GM21515 (cell line): ENCODE results near the gene MISFA.
"Not testable (repeated sequence)": the region's sequence is repeated elsewhere in the genome, so short reads cannot be mapped to it uniquely, and the experiment has no call there.

ENCODE experiments used
- ATAC-seq: cut with Tn5 transposase; IDR thresholded peaks from one replicate; pipeline ENCODE4 v1.9.1; 2021; ENCODE audit not compliant: unreplicated experiment

MISFA gene

GRCh38 chr11:18599739-18600230 is at the start of gene MISFA:
Gene MISFA, plus strand, starts transcription at chr11:18599789. Its CDS starts 140 bp downstream, at chr11:18599929.
- ATAC-seq: no peak

GRCh38 chr11:18563090-18563730 is 36.4 kb upstream of the MISFA start:
- ATAC-seq: no peak

GRCh38 chr11:18564149-18564548 is 35.4 kb upstream of the MISFA start:
- no peak for ATAC-seq

DNA sequence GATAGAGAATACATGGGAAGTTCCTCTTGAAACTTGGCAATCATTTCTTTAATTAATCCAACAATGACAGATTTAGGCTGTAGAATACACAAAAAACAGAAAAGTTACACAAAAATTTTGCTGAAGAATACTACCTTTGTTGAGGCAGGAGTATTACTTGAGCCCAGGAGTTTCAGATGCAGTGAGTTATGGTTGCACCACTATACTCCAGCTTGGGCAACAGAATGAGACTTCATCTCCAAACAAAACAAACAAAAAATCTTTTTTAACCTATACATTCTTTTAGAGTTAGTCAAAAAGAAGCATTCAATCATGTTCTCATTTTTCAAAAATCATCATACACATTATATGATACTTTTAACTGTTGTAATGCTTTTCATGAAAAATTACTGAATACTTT is 33.2 kb upstream of the MISFA start:
- ATAC-seq: no peak

GRCh38 chr11:18567081-18567480 is 32.5 kb upstream of the MISFA start:
- no peak for ATAC-seq

- ATAC-seq: no peak
Measured at GRCh38 chr11:18575361-18575760, 24.2 kb upstream of the MISFA start.

- ATAC-seq: peak; percentile 51
Measured at GRCh38 chr11:18578975-18579598, 20.5 kb upstream of the MISFA start.

DNA sequence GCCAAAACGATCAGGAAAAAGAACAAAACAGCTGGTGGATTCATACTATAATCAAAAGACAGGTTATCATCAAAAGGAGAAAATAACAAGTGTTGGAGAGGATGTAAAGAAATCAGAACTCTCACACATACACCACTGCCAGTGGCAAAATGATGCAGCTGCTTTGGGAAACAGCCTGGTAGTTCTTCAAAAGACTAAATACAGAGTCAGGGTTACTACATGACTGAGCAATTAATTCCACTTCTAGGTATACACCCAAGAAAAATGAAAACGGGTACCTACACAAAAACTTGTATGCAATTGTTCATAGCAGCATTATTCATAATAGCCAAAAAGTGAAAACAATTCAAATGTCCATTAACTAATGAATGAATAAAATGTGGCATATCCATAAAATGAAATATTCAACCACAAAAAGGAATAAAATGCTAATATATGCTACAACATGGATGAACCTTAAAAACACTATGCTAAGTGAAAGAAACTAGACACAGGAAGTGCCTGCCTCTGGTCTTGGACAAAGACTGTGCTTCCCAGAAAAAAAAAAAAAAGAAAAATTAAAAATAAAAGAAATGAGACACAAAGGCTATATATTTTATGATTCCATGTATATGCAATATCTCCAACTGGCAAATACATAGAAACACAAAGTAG is 19.3 kb upstream of the MISFA start:
- no peak for ATAC-seq

DNA sequence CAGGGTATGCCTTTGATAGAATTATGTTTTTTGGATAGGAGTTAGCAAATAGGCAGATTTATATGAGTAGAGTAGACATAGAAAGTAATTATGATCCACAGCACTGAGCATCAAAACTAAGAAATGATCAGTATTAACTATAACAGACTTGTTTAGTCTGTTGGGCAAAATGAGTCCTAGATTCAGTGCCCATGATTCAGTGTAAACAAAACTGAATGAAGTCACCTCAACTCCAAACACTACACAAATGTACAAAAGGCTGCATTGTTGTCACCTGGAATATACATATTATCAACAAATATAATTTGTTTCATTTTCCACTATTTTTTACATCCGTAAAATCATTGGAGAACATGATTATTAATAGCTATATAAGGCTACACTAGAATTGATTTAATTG is 17.8 kb upstream of the MISFA start:
- ATAC-seq: no peak

DNA sequence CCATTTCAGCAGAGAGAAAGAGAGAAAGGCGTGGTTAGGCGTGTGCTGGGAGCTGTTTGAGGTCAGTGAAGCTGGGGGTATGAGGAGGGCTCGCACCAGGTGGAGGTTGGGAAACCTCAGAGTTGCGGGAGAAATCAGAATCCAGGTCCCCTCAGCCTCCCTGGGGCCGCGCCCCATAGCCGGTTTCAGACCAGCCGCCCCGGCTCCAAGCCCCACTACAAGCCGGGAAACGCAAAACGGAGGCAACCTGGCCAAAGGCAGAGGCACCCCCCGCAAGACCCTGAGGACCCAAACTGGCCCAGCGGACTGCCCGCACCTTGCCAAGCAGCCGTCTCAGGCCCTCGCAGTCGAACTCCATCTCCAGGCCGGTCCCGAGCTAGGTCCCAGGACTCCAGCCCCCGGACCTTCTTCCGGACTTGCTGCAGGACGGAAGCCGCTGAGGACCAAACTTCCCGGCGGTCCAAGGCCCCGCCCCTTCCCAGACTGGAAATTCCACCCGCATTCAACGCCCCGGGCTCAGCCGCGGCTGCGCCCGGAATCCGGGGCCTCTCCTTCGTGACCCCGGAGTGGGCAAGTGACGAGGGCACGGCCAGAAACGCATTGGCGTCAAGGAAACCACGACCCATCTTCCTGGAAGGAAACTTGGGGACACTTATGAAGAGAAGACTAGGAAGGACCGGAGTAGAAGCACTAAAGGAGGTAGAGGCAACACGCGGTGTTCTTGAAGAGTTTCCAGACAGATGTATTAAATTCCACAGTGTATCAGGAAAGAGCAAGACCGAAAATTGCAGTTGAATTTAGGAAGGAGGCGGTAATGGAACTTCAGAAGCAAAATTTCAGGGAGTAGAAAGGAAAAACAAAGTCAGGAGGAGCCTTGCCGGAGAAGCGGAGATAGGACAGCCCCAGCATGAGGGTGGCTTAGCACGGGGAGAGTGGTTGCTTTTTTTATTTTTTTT is 11.0 kb upstream of the MISFA start, which contains the start of gene UEVLD:
UEVLD (minus strand) TSS at position 438 of the 956 bp plus-strand sequence; CDS start at position 358, 80 bp downstream.
- peak; percentile 64 for ATAC-seq

DNA sequence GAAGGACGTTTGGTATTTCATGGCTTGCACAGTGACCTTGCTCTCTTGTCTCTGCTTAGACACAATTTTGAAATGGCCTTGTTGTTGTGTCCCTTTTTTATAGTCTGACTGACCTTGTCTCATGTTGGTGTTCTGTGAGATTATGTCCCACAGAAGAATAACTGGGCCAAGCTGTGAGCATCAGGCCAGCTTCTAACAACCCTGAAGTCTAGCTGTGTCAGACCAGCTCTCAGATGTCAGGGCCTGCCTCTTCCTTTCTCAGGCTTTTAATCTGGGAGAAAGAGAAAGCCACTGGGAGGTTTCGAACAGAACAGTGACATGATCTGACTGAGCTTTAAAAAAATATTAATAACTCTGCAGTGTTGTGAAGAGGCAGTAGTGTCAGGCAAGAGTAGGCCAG is 9.0 kb upstream of the MISFA start:
- ATAC-seq: no peak

DNA sequence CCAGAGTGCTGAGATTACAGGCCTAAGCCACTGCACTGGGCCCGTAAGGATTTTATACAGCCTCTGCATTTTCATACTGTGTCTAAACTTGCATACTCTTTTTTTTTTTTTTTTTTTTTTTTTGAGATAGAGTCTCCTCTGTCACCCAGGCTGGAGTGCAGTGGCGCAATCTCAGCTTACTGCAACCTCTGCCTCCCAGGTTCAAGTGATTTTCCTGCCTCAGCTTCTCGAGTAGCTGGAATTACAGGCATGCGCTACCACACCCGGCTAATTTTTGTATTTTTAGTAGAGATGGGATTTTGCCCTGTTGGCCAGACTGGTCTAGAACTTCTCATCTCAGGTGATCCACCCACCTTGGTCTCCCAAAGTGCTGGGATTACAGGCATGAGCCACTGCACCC is 5.5 kb upstream of the MISFA start:
- not testable (repeated sequence) for ATAC-seq

DNA sequence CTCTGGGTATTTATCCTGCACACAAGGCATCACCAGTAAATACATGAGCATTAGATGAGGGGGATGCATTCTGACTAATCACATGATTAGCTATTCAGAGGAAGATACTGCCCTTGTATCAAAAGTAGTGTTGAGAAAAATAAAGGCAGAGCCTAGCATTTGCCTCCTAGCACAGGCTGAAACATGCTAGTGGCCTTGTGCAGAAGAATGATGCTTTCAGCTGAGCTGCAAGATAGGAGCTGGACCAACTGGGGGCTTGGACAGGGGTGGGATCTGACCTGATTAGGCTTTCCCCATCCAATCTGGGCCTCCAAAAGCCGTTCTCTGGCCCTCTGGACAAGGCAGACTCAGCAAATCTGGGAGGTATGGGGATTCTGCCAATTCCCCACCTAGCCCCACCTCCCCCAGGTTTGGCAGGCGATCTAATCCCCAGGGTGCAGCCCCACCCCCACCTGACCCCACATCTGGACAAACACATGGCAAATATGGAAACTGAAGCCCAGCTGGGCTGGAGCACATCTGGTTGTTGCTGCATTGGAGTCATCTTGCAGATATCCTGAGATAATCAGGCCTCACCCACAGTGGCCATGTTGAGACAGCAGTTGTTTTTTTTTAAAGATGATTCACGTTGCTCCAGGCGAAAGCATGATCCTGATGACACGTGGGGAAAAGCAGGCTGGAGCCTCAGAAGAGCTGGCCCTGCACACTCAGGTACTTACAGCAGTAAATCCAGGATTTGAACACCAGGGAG is 4.4 kb upstream of the MISFA start:
- no peak for ATAC-seq

DNA sequence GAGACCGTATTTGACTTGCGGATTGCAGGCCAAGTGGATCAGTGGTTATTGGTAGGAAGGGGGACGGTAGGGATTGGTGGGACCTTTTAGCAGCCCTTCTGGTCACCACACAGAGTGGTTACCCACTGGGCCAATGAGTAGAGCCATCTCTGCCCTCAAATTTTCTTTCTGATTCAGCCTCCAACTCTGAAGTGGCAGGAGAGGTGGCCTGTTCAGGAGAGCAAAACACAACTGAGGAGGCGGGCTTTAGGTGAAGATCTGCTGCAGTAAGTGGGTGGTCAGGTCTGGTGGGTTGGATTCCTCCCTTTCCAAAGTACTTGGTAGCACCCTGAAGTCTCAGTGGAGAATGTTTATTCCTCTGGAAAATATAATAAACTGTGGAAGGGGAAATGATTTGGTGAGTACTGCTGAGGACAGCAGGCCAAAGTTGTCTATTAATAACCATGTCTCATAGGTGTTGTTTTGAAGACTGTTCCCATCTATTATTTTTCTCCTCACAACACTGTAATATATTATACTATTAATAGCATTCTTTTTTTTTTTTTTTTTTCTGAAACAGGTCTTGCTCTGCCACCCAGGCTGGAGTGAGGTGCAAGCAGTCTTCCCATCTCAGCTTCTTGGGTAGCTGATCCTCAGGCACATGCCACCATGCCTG is 1.5 kb downstream of the MISFA start:
- ATAC-seq: no peak

DNA sequence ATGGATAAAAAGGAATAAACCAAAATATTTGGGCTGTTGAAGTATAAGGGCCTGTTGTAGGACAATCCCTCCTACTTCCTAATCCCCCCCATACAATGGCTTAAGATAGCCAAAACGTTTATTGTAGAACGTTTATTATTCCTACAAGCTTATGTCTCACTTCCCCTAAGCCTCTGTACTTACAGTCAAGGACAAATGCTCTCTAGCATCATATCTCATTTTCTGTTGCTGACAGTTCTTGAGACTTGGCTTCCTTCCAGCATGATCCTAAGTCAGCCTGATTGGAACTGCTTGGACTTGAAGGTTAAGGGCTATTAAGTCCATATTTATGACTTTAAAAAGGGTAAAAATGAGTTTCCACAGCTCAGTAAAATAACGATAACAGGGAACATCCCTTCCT is 8.8 kb downstream of the MISFA start:
- ATAC-seq: no peak

GRCh38 chr11:18611196-18611595 is 11.6 kb downstream of the MISFA start:
- ATAC-seq: no peak

GRCh38 chr11:18612394-18612793 is 12.8 kb downstream of the MISFA start:
- ATAC-seq: no peak

DNA sequence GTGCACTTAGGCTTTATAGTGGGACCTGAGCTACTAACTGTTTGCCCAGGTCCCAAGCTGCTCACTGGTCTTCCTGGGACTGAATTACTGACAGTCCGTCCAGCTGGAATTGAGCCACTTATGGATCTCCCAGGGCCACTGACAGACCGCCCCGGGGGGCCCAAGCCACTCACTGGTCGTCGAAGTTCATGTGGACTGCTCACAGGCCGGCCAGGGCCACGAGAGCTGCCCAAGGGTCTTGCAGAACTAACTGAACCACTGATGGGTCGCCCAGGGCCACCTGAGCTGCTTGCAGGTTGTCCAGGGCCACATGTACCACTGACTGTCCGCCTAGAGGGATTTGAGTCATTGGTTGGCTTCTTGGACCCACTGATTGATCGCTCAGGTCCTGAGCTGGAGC is 15.1 kb downstream of the MISFA start:
- ATAC-seq: no peak

GRCh38 chr11:18615628-18616392 is 16.2 kb downstream of the MISFA start:
- peak; percentile 82 for ATAC-seq
